GM18502 (cell line): ENCODE results near the gene PTPN20.
"Not testable (repeated sequence)": the region's sequence is repeated elsewhere in the genome, so short reads cannot be mapped to it uniquely, and the experiment has no call there.

ENCODE experiments used
- ATAC-seq: cut with Tn5 transposase; IDR thresholded peaks from one replicate; pipeline ENCODE4 v1.9.1; 2021; ENCODE audit warnings: mild to moderate bottlenecking; ENCODE audit not compliant: unreplicated experiment, poor library complexity

The PTPN20 gene, protein sequence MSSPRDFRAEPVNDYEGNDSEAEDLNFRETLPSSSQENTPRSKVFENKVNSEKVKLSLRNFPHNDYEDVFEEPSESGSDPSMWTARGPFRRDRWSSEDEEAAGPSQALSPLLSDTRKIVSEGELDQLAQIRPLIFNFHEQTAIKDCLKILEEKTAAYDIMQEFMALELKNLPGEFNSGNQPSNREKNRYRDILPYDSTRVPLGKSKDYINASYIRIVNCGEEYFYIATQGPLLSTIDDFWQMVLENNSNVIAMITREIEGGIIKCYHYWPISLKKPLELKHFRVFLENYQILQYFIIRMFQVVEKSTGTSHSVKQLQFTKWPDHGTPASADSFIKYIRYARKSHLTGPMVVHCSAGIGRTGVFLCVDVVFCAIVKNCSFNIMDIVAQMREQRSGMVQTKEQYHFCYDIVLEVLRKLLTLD

DNA sequence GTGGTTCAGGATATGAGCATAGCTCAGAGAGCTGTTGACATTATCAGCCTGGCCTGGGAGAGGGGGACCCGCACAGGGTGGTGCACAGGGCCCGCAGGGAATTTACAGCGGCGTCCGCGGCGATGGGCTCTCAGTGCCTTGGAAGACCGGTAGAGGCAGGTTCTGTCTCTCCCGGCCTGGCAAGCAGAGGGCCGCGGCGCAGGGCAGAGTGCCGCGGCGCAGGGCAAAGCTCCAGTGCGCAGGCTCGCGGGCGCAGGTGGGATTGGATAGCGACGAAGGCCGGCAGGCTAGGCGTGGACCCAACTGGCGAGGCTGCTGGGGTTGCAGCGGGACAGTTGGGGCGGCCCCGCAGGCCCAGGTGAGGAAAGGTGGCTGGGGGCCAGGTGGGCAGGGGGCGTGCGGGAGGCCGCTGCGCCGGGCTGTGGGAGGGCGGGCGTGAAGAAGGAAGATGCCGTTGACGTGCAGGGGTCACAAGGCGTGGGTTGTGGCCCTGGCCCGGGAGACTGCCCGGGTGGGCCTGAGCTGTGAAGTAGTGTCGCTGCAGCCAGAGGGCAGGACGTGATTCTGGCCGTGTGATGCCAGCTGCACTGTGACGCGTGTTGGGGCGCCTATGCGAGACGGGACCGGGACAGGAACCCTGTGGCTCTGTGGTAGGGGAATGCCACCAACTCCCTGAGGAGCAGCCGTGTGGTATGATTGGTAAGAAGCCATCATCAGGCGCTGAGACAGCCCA, at the start of gene PTPN20:
TSS of gene PTPN20 (plus strand) at position 285 of the 733 bp plus-strand sequence. CDS start 21,072 bp downstream, outside the sequence.
- not testable (repeated sequence) for ATAC-seq

DNA sequence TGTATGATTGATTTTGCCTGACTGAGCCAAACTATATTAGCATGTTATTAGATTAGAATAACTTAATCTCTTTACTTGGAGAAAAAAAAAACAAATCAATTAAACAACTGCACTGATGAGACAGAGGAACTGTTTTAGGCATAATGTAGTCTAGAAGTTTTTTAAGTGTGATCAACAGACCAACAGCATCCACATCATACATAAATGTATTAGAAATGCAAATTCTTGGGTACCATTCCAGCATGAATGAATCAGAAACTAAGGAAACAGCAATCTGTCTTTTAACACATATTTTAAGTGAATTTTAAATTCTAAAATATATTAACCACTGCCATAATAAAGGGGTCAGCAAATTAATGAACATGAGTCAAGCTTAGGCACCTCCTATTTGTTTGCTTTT, 41.5 kb upstream of the PTPN20 start:
- ATAC-seq, result not testable (repeated sequence)

DNA sequence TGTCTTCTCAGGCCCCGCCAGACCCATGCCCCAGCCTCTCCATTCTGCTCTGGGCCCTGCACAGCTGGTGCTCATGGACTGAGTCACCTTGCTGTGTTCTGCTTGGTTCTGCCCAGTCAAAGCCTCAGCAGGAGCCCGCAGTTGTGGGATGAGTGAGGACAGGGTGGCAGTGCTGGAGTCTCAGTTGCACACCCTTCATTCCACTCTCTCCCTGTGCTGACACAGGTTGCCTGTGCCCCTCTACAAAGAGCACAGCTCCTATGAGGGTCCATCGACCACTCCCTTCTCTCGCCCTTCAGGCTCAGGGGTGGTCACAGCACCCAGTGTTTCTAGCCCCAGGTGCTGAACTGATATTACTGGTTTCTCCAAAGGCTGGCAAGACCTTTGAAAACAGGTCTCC, 39.6 kb upstream of the PTPN20 start:
- ATAC-seq, result not testable (repeated sequence)

DNA sequence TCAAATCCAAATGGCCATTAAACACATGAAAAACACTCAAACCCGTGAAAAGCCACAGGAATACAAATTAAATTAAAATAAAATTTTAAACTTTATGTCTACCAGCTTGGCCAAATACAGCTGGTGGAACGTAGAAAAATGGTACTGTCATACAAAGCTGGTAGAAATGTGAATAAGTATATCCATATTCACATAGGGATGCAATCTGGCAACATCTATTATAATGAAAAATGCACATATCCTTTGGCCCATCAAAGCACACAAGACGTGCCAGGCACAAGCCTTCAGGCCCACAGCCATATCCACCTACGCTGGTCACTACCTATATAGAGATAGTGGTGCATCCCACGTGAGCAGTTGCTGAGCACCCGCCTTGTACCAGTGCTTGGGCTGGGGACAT, 35.9 kb upstream of the PTPN20 start:
- not testable (repeated sequence) for ATAC-seq

DNA sequence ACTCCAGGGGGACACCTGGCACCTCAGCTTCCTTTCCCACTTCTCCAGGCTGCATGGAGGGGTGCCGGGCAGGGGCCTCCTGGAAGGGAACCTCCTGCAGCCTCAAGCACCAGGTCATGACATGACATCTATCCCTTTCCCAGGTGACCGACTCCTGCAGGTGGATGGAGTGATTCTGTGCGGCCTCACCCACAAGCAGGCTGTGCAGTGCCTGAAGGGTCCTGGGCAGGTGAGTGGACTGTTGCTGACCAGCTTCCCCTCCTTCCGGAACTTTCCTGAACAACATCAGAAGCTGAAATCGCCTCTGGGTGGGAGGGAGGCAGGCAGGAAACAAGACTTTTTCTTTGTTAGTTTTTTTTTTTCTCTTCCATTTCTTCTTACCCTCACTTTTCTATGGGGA, 34.5 kb upstream of the PTPN20 start:
- ATAC-seq, result not testable (repeated sequence)

DNA sequence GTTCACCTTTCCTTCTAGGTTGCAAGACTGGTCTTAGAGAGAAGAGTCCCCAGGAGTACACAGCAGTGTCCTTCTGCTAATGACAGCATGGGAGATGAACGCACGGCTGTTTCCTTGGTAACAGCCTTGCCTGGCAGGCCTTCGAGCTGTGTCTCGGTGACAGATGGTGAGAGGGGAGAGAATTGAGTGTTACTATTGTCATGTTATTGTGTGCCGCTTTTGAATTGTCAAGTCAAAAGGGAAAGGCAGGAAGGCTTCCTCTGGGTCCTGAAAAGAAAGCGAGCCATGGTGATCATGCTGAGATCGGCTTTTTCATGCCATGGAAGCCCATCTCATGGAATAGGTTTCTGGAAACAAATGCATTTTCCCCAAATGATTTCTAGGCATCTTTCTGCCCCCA, 32.5 kb upstream of the PTPN20 start:
- ATAC-seq, result not testable (repeated sequence)

DNA sequence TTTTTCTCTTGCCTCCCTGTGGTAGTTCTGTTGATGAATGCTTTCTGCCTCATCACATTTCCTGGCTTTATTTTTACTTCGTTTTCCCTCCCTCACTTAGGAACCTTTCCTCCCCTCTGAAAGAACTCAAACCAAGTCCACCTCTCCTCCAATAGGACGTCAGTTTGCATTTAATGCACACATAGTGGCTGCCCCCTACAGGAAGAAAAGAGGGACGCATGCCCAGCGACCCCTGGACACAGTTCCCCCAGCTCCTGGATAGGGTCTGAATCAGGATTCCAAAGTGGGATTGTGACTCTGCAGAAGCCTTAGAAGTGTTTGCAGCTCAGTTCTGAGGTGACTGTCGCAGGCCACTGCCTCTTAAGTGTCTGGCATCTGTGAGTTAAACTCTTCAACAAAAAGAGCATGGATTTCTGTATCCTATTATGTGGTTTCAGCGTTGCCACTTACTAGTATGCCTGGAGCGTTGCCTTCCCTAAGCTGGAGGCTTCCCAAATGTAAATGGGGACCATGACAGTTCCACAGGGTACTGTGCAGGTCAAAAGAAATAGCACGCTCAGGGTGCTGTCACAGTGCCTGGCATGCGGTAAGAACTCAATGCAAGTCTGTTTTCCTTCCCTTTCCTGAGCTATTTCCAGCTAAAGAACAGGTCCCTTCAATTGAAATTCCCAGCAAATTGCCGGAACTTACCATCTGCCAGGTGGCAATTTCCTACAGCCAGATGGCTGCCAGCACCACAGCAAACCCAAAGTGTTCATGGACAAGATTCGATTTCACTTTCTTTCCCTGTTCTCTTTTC, 20.2 kb upstream of the PTPN20 start:
- ATAC-seq, result not testable (repeated sequence)

DNA sequence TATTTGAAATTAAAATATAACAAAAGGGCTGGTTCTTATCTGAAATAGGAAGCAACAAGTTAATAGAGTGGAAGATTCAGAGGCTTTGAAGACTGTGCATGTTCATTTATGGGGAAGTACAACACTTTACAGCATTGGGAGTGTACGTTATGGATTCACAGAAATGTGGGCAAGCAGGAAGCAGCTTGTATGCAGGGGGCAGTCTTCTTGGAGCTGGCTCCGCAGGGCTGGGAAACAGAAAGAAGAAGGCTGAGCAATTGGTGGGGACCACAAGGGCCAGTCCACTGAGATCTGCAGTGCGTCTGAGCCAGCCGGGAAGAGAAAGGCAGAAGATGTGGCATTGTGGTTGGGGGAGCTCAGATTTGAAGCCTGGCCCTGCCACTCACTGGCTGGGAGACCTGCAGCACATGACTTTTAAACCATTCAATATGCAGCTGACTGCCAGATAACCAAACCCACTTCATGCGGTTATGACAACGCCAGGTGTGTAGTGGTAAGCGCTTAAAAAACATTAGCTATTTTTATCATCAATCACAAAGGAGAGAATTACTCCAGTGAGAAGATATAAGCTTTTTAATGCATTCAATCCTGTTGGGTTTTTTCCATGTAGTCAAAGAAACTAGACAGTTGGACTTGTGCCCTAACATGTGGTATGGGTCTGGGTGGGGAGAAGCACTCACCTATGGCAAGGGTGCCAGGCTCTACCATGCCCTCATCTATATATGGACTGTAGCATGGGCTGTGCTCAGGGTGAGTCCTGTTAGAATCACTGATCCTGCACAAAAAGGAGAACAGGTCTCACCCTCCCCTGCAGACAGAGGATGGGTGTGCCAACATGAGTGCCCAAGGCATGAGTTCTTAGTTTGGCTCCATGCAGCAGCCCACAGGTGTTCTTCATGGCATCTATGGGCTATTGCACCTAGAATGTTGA, 14.2 kb upstream of the PTPN20 start:
- ATAC-seq, result not testable (repeated sequence)

DNA sequence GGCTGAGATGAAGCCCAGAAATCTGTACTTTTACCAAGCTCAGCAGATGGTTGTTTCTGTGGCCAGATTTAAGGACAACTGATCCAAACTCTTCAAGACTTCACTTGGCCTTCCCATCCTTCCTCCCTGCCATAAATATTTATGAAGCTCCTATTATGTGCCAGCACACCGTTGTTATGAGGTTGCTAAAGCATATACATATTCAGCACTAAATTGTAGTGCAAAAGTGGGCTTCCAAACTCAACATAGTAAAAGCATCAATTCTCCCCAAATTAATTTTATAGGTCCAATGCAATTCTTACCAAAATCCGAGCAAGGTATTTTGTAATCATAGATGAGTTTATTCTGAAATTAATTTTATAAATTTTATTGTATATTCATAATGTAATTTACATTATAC, 10.0 kb upstream of the PTPN20 start:
- ATAC-seq, result not testable (repeated sequence)

DNA sequence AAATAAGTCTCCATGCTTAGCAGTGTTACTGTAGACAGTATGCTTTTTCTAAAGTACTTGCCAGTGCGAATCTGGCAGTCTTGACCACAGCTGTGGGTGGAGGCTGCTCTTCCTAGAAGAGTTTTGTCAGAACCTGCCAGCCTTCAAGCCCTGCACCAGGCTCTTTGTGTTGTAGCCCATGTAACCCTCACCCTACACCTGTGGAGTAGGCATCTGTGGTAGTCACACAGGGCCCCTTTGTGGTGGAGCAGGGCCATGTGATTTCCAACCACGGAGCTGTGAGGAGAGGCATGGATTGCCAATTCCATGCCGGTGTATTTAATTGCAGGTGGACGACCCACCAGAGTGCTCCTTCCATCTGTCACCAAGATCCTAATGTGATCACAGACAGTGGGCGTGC, 7.4 kb upstream of the PTPN20 start:
- ATAC-seq, result not testable (repeated sequence)

DNA sequence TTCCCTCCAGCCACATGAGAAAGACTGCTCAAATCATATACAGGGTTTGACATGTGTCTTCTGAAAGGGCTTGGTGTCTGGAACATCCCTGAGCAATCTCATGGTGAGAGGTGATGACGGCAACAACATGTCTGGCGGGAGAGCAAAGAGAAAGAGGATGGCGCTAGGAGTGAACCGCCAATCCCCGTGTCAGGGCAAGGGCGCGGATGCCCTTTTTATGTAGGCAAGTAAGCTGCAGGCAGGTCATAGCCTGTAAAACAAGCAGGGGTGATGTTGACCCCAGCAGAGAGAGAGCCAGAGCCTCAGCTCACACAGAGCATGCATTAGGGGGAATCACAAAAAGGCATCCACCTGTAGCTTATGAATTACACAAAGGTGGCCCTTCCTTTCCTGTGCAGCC, 4.9 kb upstream of the PTPN20 start:
- not testable (repeated sequence) for ATAC-seq

DNA sequence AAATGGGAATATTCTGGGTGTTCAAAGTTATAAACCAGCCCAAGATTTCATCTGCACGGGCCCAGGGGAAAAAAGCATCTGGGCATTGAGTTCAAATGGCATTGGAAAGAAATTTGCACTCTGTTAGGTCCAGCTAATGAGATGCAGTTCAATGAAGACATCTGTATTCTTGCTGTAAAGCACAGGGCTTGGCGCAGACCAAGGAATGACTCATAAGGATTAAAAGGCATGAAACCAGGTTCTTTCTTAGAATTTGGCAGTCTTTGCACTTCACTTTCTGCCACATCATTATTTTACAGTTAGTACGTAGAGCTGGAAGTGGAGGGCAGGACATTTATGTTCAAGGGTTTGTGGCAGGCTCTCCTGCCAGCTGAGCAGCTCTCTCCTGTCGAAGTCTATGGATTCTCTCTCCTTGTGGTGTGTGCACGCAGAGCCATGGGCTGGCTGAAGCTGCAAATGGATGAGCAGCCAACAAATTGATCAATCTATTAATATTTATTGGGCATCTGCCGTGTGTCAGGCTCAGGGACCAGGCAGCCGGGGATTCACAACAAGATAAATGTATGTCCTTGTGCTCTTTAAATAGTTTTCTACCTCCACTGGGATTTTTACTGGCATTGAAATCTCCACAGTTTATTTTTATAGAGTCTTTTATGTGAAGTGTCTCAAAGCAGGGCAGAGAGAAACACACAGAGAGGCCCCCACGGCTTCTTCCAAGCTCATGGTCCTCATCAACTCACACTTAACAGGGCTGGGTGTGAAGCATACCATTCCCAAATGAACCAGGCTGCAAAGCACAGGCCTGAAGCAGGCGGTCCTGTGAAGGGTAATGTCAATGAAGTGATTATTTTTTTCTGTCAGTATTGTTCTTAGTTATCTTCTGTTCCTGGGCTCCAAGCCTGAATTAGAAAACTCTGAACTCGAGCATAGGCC, 3.8 kb upstream of the PTPN20 start:
- not testable (repeated sequence) for ATAC-seq

DNA sequence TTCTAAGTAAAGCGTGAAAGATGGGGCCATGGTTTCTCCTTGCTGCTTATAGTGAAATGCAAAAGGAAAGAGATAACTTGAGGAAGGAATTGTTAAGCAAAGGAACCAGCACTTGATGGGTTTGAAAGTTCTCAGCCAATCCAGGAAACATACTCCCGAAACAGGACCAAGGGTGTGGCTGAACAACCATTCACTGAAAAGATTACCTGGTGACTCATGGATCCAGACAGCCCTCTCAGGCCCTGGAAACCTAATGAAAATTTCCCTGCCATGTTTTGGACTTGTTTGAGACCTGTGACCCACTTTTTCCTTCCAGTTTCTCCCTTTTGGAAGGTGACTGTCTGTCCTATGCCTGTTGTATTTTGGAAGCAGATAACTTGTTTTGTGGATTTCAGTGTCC, 11.3 kb downstream of the PTPN20 start:
- not testable (repeated sequence) for ATAC-seq

DNA sequence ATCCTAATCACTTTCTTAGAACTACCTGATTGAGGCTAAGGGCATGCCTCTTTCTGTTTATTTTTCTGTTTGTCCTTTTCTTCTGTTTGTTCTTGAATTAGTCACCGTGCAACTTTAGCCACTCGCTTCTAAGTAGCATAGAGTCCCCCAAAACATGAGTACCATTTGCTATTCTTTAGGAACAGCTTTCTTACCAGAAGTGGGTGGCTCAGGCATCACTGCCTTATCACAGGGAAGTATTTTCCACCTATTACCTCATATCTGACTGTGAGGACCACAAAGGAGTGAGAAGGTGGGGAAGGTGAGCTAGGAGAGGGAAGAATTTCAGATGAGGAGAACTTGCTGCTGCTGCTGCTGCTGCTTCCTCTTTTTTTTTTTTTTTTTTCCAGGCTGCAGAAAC, 13.9 kb downstream of the PTPN20 start:
- not testable (repeated sequence) for ATAC-seq

DNA sequence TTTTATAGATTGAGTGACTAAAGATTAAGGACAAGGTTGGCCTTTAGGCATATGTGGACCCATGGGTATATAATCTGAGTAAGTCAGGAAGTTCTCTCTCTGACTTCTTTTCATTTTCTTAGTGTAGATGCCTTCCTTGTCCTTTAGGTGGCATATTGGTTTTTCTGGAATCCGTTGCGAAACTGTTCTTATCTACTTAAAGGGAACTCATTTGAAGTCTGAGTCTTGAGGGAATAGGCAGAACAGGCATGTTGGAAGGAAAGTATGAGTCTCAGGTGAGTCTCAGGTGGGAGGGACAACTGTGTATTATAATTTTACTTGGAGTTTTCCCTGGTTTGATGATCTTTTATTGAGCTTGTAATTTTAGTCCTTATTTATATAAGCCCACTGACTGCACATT, 14.6 kb downstream of the PTPN20 start:
- not testable (repeated sequence) for ATAC-seq

DNA sequence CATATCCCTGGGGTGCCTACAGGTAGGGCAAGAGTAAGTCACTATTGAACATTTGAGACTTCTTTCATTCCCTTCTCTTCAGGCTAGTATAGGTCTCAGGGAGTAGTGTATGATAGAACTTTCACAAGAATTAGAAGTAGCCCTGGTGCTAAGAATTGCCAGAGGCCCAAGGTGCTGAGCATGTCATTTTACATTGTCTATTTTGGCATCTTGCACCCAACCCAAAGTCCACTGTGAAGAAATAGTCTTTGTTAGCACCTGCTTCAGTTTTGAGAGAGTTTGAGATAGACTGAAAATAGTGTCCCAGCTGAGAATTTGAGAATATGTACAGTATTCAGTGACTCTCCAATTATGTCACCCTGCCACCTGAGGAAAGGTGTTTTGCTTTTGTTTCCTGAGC, 17.6 kb downstream of the PTPN20 start:
- ATAC-seq, result not testable (repeated sequence)

DNA sequence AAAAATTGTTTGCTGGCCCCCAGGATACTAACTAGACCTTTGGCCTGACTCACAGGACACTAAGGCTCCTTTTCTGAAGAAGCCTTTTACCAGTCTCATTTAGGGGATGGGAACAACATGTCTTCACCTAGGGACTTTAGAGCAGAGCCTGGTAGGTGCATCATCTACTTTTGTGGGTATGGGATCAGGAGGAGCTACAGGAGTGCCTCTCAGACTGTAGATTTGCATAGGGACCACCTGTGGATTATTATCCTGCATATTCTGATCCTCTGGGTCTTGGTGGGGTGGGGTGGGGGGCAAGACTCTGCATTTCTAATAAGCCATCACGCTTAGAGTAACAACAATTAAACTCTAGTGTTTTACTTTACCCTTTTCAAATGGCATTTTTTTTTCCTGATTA, 21.2 kb downstream of the PTPN20 start:
- not testable (repeated sequence) for ATAC-seq

DNA sequence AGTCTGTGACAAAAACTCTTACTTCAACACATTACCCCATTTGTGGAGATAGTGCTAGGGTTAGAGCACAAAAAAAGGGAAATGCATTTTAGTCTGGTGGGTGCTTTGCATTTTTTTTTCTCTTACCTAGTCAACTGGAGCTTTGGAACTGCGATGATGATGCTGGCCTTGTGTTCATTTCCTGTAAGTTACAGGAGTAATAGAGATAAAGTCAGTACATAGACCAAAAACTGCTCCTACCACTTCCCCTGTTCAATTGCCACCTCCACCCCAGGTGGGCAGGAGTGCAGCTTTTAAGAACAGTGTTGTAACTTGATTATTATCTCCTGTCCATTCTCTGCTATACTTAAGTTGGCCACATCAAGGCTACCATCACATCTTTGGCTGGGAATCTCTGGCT, 29.9 kb downstream of the PTPN20 start:
- ATAC-seq, result not testable (repeated sequence)
